ENCODE measurements around the gene P3H2.
A peak's percentile ranks its signal among the peaks of the same experiment; 100 is the strongest.

- peak; percentile 80 to 93 for TF ChIP-seq CTCF (IDR thresholded peaks at IDR 0.05)
- no peak for TF ChIP-seq POLR2A (IDR thresholded peaks at IDR 0.05)
These were observed 159.1 kb downstream of the P3H2 start for GRCh38 chr3:189961522-189962161.

All from suprapubic skin (tissue), 3 donors.